GM12891 (cell line): Measurements from ENCODE around the gene GABRG2.
"Not testable (repeated sequence)": the region's sequence is repeated elsewhere in the genome, so short reads cannot be mapped to it uniquely, and the experiment has no call there.

Source experiments
- POLR2A ChIP-seq: IDR thresholded peaks from 2 replicates; pipeline ENCODE4 v1.6.1; 2011; ENCODE audit warnings: low read depth, low read length, control low read depth
- POLR2AphosphoS5 ChIP-seq: IDR thresholded peaks from 2 replicates; pipeline ENCODE4 v1.6.1; 2011; ENCODE audit warnings: low read depth, low read length, control low read depth
- POU2F2 ChIP-seq: IDR thresholded peaks from 2 replicates; pipeline ENCODE4 v1.6.1; 2011; ENCODE audit warnings: low read depth, mild to moderate bottlenecking, control low read depth, low read length, moderate library complexity
- SPI1 ChIP-seq: IDR thresholded peaks from 2 replicates; pipeline ENCODE4 v1.6.1; 2011; ENCODE audit warnings: low read depth, low read length, control low read depth
- TAF1 ChIP-seq: IDR thresholded peaks from 2 replicates; pipeline ENCODE4 v1.6.1; 2011; ENCODE audit warnings: low read depth, low read length, control low read depth

DNA sequence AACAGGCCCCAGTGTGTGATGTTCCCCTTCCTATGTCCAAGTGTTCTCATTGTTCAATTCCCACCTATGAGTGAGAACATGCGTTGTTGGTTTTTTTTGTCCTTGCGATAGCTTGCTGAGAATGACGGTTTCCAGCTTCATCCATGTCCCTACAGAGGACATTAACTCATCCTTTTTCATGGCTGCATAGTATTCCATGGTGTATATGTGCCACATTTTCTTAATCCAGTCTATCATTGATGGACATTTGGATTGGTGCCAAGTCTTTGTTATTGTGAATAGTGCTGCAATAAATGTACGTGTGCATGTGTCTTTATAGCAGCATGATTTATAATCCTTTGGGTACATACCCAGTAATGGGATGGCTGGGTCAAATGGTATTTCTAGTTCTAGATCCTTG is 12.5 kb upstream of the GABRG2 start:
- not testable (repeated sequence) for TF ChIP-seq POLR2A, POLR2AphosphoS5, TAF1, SPI1, POU2F2
